HCT116 (cell line): ENCODE data around the gene TIAM1. TPM values are rescaled to one million over a fixed set of nuclear protein-coding genes. Genes with fewer than 3 reads are reported as not detected.

ENCODE experiments used
- ATAC-seq: fragments of 200-7000 bp; cut with Tn5 transposase; 2 replicates; pipeline ENCODE4 v1.9.1; 2020; ENCODE audit warnings: mild to moderate bottlenecking, moderate library complexity
- BruUV-seq: library from RNA; stranded (reverse); fragments of 400-500 nt; replicated peaks from 2 replicates; lab custom pipeline; 2021; lab: Mats Ljungman, UMichigan
- CTCF ChIA-PET: fragments of 300-600 bp; sonication (Branson Sonifier 250); formaldehyde crosslinking; loops from one replicate; lab custom pipeline; 2021; ENCODE audit warnings: antibody characterized with exemption; lab: Charles Lee
- POLR2A ChIA-PET: fragments of 300-600, 350-600 bp; sonication (Branson Sonifier 250); formaldehyde crosslinking; loops from one replicate; lab custom pipeline; 2021; ENCODE audit warnings: antibody characterized with exemption; lab: Charles Lee
- RAD21 ChIA-PET, 2 experiments: fragments of 300-600 bp; sonication (Branson Sonifier 250); formaldehyde crosslinking; loops; one replicate each; lab custom pipeline; 2023; ENCODE audit warnings: low total read pairs in 2 of 2; ENCODE audit not compliant: uncharacterized antibody in 2 of 2, unreplicated experiment in 2 of 2, low non-redundant PET in 1 of 2; lab: Charles Lee
- DNase-seq: peaks from one replicate; pipeline ENCODE4 v3.0.0-alpha.2; 2010; ENCODE audit warnings: low read depth, low spot score
- H2AFZ ChIP-seq: fragments of 200-600 bp; shearing (Covaris generic), sonication (generic); 2 replicates; pipeline ENCODE4 v1.6.1; 2017; ENCODE audit warnings: low read depth, mixed run types, mixed read lengths, antibody characterized with exemption, low read length; ENCODE audit not compliant: poor library complexity, severe bottlenecking
- H3K27ac ChIP-seq: 2 replicates; pipeline ENCODE4 v1.5.1; 2012; ENCODE audit warnings: low read depth, low read length
- H3K27me3 ChIP-seq: fragments of 200-600 bp; sonication (generic); 2 replicates; pipeline ENCODE4 v1.6.1; 2016; ENCODE audit warnings: mixed run types, low read length, mixed read lengths; ENCODE audit not compliant: insufficient read depth
- H3K36me3 ChIP-seq, 2 experiments: fragments of 200-500 bp in 1 of 2; fragments of 200-600 bp in 1 of 2; sonication (Bioruptor generic) in 1 of 2; sonication (generic) in 1 of 2; 2 replicates each; pipeline versions ENCODE4 v1.5.1 to v1.6.1; 2014 to 2016; ENCODE audit warnings: low read length in 2 of 2, inconsistent platforms in 1 of 2, mixed read lengths in 1 of 2, mixed run types in 1 of 2; ENCODE audit not compliant: insufficient read depth in 2 of 2, control insufficient read depth in 1 of 2
- H3K4me1 ChIP-seq, 2 experiments: fragments of 200-600 bp in 1 of 2; sonication (generic) in 1 of 2; 2 replicates each; pipeline versions ENCODE4 v1.5.1 to v1.6.1; 2012 to 2017; ENCODE audit warnings: low read length in 2 of 2, inconsistent platforms in 1 of 2, mild to moderate bottlenecking in 1 of 2, mixed read lengths in 1 of 2, mixed run types in 1 of 2, moderate library complexity in 1 of 2; ENCODE audit not compliant: insufficient read depth in 2 of 2, control insufficient read depth in 1 of 2
- H3K4me2 ChIP-seq: fragments of 200-600 bp; sonication (generic); 2 replicates; pipeline ENCODE4 v1.6.1; 2017; ENCODE audit warnings: mixed run types, low read length, mixed read lengths
- H3K4me3 ChIP-seq, 2 experiments: fragments of 200-600 bp in 1 of 2; sonication (generic) in 1 of 2; replicated peaks in 1 of 2; 2 replicates each; pipeline ENCODE4 v1.5.1; 2011 to 2016; ENCODE audit warnings: low read length in 2 of 2, control low read depth in 1 of 2, low read depth in 1 of 2, mild to moderate bottlenecking in 1 of 2, mixed read lengths in 1 of 2, mixed run types in 1 of 2
- H3K79me2 ChIP-seq: fragments of 200-600 bp; sonication (generic); 2 replicates; pipeline ENCODE4 v1.6.1; 2017; ENCODE audit warnings: mild to moderate bottlenecking, mixed run types, low read length, moderate library complexity, mixed read lengths; ENCODE audit not compliant: insufficient read depth
- H3K9ac ChIP-seq: fragments of 200-600 bp; sonication (generic); 2 replicates; pipeline ENCODE4 v1.6.1; 2016; ENCODE audit warnings: low read length, mixed read lengths
- H3K9me2 ChIP-seq: fragments of 200-600 bp; sonication (generic), shearing (Covaris generic); 2 replicates; pipeline ENCODE4 v1.6.1; 2017; ENCODE audit warnings: mixed run types, mild to moderate bottlenecking, moderate library complexity; ENCODE audit not compliant: insufficient read depth
- H3K9me3 ChIP-seq, 2 experiments: fragments of 200-500 bp in 1 of 2; fragments of 200-600 bp in 1 of 2; sonication (Bioruptor generic) in 1 of 2; sonication (generic) in 1 of 2; 2 replicates each; pipeline ENCODE4 v1.6.1; 2014 to 2017; ENCODE audit warnings: low read length in 2 of 2, mixed read lengths in 2 of 2, inconsistent platforms in 1 of 2, low read depth in 1 of 2, mild to moderate bottlenecking in 1 of 2, mixed run types in 1 of 2, moderate library complexity in 1 of 2; ENCODE audit not compliant: control insufficient read depth in 1 of 2, insufficient read depth in 1 of 2
- H4K20me1 ChIP-seq: fragments of 200-600 bp; sonication (generic), shearing (Covaris generic); 2 replicates; pipeline ENCODE4 v1.6.1; 2017; ENCODE audit warnings: mixed run types, mild to moderate bottlenecking, moderate library complexity; ENCODE audit not compliant: insufficient read depth
- CBX3 ChIP-seq: IDR thresholded peaks from 2 replicates; pipeline ENCODE4 v1.6.1; 2012; ENCODE audit warnings: low read depth
- ELF1 ChIP-seq: IDR thresholded peaks from 2 replicates; pipeline ENCODE4 v1.6.1; 2012; ENCODE audit warnings: low read depth, borderline replicate concordance
- EZH2phosphoT487 ChIP-seq: fragments of 200-600 bp; IDR thresholded peaks from 2 replicates; pipeline ENCODE4 v1.6.1; 2018; ENCODE audit warnings: antibody characterized with exemption, borderline replicate concordance
- FOSL1 ChIP-seq: IDR thresholded peaks from 2 replicates; pipeline ENCODE4 v1.6.1; 2012; ENCODE audit warnings: low read depth
- POLR2A ChIP-seq: IDR thresholded peaks from 2 replicates; pipeline ENCODE4 v1.7.0; 2011; ENCODE audit warnings: borderline replicate concordance; ENCODE audit not compliant: insufficient read depth, insufficient read length; ENCODE audit errors: extremely low read depth
- ZBTB33 ChIP-seq: IDR thresholded peaks from 2 replicates; pipeline ENCODE4 v1.6.1; 2011; ENCODE audit warnings: mild to moderate bottlenecking, low read length, moderate library complexity; ENCODE audit not compliant: insufficient replicate concordance; ENCODE audit errors: extremely low read depth
- intact Hi-C: fragments of 100-400 bp; cut with micrococcal nuclease; formaldehyde crosslinking; loops from 2 replicates; pipeline ENCODE4 v1.10.0; 2022
- total RNA-seq: library from RNA; stranded (reverse); gene quantifications from one replicate; pipeline ENCODE4 v1.2.1, GENCODE V29; 2021; ENCODE audit not compliant: unreplicated experiment
- TF ChIP-seq, protein P1 (sequence below): IDR thresholded peaks from 2 replicates; pipeline ENCODE4 v1.6.1; 2012; ENCODE audit warnings: low read depth
- TF ChIP-seq, protein P2 (sequence below): IDR thresholded peaks from 2 replicates; pipeline ENCODE4 v1.6.1; 2012

Gene TIAM1
- total RNA-seq, 1 experiment from 2014 or later = 47.8 TPM

DNA sequence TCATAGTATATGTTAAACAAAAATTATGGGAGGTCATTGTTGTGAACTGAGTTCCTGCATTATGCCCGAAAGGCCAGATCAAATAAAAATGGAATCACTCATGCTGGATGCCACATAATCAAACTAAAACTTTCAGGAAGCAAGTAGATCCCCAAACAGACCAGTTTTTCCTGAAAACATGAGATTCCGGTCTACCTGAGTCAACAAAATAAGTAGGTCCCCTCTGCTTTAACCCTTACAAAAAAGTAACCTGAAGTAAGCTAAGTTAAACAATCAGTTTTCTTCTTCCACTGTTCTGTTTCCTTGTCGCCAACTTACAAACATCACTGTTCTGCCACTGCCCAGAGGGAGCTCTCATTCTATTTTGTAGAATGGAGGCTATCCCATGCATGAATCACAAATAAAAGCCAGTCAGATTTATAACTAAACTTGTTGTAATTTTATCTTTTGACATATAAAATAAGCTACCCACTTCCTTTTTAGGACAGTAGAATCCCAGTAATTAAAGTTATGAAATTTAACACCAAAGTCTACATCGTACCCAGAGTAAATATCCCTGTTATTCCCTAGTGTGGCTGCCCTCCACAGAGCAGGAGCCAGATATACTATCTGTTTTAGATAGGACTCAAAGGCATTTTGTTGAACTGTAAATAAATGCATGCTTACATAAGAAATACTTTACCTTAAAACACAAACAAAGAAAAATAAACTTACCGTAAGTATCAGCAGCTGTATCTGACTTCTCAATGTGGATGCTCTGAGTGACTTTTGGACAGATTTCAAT lies 149.4 kb downstream of the TIAM1 start:
- H3K36me3 ChIP-seq = no peaks in the 10 kb centered on the region
- no peaks in the 10 kb centered on the region for H3K9me2 ChIP-seq
- intact Hi-C loops = loop anchor here (5.0 kb wide), 1 partner anchor 263 kb away; no protein-coding TSS in a partner anchor
- RAD21 ChIA-PET = interaction anchor here in 1 of 2 experiments (1.9 kb wide), 1 partner anchor 386 kb away, joined by 5 read pairs; no protein-coding TSS in a partner anchor
- BruUV-seq = no TSS peak
- no peaks in the 10 kb centered on the region for H4K20me1 ChIP-seq
- H2AFZ ChIP-seq = no peak overlapping the region
- H3K4me1 ChIP-seq = peaks cover 2 to 3% of the 10 kb centered on the region in 2 experiments; a peak in 1 of 4 replicates
- no peak overlapping the region for H3K9ac ChIP-seq
- TF ChIP-seq, protein P1, sequence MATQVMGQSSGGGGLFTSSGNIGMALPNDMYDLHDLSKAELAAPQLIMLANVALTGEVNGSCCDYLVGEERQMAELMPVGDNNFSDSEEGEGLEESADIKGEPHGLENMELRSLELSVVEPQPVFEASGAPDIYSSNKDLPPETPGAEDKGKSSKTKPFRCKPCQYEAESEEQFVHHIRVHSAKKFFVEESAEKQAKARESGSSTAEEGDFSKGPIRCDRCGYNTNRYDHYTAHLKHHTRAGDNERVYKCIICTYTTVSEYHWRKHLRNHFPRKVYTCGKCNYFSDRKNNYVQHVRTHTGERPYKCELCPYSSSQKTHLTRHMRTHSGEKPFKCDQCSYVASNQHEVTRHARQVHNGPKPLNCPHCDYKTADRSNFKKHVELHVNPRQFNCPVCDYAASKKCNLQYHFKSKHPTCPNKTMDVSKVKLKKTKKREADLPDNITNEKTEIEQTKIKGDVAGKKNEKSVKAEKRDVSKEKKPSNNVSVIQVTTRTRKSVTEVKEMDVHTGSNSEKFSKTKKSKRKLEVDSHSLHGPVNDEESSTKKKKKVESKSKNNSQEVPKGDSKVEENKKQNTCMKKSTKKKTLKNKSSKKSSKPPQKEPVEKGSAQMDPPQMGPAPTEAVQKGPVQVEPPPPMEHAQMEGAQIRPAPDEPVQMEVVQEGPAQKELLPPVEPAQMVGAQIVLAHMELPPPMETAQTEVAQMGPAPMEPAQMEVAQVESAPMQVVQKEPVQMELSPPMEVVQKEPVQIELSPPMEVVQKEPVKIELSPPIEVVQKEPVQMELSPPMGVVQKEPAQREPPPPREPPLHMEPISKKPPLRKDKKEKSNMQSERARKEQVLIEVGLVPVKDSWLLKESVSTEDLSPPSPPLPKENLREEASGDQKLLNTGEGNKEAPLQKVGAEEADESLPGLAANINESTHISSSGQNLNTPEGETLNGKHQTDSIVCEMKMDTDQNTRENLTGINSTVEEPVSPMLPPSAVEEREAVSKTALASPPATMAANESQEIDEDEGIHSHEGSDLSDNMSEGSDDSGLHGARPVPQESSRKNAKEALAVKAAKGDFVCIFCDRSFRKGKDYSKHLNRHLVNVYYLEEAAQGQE = no peak
- TF ChIP-seq ZBTB33 = no peak
- TF ChIP-seq EZH2phosphoT487 = no peak
- TF ChIP-seq ELF1 = no peak
- no peak for TF ChIP-seq FOSL1
- no peak for TF ChIP-seq CBX3
- TF ChIP-seq, protein P2, sequence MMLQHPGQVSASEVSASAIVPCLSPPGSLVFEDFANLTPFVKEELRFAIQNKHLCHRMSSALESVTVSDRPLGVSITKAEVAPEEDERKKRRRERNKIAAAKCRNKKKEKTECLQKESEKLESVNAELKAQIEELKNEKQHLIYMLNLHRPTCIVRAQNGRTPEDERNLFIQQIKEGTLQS = no peak
- no peak for TF ChIP-seq POLR2A
- H3K4me3 ChIP-seq = no peak overlapping the region
- H3K27ac ChIP-seq = no peak overlapping the region
- no peak overlapping the region for H3K4me2 ChIP-seq
- POLR2A ChIA-PET = no interaction called here
- no peak for DNase-seq
- no peaks in the 10 kb centered on the region for H3K79me2 ChIP-seq
- H3K9me3 ChIP-seq = no peaks in the 10 kb centered on the region
- H3K27me3 ChIP-seq = no peaks in the 10 kb centered on the region
- ATAC-seq = no peak
- CTCF ChIA-PET = interaction anchor here (1.6 kb wide), 1 partner anchor 386 kb away, joined by 7 read pairs; no protein-coding TSS in a partner anchor
